GM12874 (cell line): ENCODE results near the gene IL6R.

Experiments used
- CTCF ChIP-seq: IDR thresholded peaks from 2 replicates; pipeline ENCODE4 v1.5.1; 2011; ENCODE audit warnings: low read depth, mild to moderate bottlenecking, control low read depth, low read length, moderate library complexity; ENCODE audit not compliant: insufficient read depth

IL6R gene

DNA sequence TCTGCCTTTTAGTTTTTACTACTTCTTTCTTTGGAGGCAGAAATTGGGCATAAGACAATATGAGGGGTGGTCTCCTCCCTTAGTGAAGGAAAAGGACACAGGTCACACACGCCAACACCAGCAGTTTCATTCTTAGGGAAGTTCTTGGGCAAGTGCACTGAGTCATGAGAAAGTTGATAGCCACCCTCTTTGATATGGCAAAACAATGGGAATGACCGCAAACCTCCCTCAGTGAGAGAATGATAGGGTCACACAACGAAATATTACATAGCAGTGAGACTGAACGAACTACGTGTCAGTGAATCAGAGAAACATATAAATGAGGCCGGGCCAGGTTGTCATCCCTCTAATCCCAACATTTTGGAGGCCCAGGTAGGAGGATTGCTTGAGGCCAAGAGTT, 20.0 kb downstream of the IL6R start:
- no peak for TF ChIP-seq CTCF

DNA sequence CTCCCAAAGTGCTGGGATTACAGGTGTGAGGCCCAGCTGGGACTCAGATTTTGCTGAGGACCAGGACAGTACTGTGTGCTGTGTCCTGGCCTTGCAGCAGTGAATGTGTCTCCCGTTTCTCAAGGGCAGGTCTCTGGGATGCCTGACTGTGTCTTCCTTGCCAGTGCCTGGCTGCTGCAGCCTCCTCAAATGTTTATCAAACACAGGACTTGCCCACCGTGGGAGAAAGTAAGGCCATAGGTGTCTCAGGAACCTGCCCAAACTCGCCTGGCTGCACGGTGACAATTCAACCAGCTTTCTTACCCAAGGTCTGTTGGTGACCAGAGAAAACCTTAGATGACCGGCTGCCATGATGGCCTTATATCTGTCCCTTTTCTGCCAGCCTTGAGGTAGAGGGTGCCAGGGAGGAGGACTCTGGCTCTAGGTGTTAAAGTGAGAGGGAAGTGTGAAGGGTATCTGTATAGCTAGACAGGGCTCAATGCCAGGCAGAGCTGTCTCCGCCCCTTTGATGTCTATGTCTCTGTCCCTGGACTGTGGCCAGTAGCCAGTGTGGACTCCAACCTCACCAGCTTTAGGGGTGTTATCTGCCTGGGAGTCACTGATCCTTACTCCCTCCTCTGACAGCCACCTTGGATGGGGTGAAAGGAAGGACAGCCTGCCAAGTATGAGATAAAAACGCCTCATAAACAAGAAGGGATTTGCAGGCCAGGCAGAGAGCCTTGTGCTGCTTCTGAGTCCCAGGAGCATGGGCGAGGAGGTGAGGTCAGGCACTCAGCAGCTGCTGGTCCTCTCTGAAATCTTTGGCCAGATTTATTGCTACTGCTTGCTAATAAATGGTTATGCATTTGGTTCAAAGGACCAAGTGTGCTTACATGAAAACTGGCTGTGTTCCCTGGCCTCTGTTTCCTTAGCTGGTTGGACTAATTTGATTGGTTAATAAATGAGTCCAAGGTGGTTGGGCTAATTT, 22.3 kb downstream of the IL6R start:
- TF ChIP-seq CTCF = no peak

DNA sequence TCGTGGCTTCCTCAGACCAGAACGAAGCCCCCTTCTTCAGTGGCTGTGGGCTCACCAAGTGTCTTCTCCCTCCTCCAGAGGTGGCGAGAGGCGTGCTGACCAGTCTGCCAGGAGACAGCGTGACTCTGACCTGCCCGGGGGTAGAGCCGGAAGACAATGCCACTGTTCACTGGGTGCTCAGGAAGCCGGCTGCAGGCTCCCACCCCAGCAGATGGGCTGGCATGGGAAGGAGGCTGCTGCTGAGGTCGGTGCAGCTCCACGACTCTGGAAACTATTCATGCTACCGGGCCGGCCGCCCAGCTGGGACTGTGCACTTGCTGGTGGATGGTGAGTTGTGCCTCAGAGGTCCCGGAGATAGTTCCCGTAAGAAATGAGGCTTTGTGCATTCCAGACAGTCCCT, 24.0 kb downstream of the IL6R start:
- TF ChIP-seq CTCF = no peak

- TF ChIP-seq CTCF = no peak
These were observed 24.9 kb downstream of the IL6R start for GRCh38 chr1:154429841-154430611.

DNA sequence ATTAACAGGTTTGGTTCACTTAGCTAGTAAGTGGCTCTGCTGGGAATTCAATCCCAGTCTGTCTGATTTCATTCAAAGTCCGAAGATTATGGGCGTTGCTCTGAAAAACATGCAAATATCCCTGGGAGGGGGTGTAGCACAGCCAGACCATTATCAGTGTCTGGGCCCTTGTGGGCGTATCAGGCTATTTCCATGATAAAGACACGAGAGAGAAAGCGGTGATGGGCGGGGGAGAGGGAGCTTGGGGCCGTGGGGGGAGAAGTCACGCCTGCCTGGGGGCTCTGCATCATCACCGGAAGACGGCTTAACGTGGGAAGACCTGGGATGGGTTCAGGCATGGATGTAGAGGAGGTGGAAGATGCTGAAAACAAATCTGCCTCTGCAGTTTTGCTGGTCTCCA, 25.8 kb downstream of the IL6R start:
- no peak for TF ChIP-seq CTCF

DNA sequence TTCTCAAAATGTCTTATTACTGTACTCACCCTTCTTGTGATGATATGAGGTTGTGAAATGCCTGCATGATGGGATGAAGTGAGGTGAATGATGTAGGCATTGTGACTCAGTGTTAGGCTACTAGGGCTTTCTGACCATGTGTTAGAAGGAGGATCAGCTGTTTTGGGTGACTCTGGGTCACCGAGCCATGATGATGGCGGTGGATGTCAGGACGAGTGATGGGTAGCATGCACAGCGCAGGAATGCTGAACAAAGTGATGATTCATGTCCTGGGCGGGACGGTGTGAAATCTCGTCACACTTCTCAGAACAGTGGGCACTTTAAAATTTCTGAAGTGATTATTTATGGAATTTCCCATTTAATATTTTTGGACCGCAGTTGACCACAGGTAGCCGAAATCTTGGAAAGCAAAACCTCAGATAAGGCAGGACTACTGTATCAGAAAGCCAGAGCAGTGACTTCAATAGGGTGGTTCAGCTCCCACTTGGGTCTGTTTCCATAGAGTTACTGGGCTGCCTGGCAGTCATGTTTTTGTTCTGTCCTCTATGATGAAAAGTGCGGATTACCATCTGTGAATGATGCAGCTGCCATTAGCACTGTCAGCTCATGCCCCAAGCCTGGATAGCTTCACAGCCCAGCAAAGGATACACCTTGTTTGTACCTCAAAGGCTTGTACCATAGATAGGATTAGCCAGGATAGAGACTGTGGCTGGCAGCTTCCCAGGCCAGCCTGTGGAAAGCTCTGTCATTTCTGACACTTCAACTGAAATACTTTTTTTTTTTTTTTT, 26.6 kb downstream of the IL6R start:
- no peak for TF ChIP-seq CTCF
